H1 (cell line): ENCODE data around the gene DACT1. TPM values are rescaled to one million over a fixed set of nuclear protein-coding genes. Genes with fewer than 3 reads are reported as not detected.

Experiments
- E2F6 ChIP-seq: IDR thresholded peaks from 2 replicates; pipeline ENCODE4 v1.6.1; 2012; ENCODE audit warnings: inconsistent platforms
- JUN ChIP-seq: IDR thresholded peaks from 2 replicates; pipeline ENCODE4 v1.6.1; 2011; ENCODE audit warnings: low read depth, mild to moderate bottlenecking, improper control_type of control experiment, low read length
- polyA plus RNA-seq, 7 experiments: library from polyadenylated mRNA; depleted of rRNA in 3 of 7; stranded (reverse) in 5 of 7; unstranded in 2 of 7; fragments of >200 nt in 5 of 7; fragments of 200-250 nt in 2 of 7; gene quantifications; 1 replicate in 5 of 7; 2 replicates in 1 of 7; 4 replicates in 1 of 7; pipeline versions ENCODE4 v1.2.1 to v1.2.3, GENCODE V29; 2011 to 2013; ENCODE audit warnings: missing spikeins in 2 of 7, mixed read lengths in 2 of 7
- total RNA-seq: library from RNA; stranded (reverse); fragmentation: NEBNext Ultra II Directional; extraction: Animal tissue kit (Norgen Biotek cat#: 25700); gene quantifications from 2 replicates; pipeline ENCODE4 v1.2.1, GENCODE V29; 2021

DACT1 gene
- total and polyA plus RNA-seq, 2 of the 8 experiments (the other 6 are each of a cell fraction or from before 2014, with no cell fraction given) = 3.2 to 29.8 TPM

DNA sequence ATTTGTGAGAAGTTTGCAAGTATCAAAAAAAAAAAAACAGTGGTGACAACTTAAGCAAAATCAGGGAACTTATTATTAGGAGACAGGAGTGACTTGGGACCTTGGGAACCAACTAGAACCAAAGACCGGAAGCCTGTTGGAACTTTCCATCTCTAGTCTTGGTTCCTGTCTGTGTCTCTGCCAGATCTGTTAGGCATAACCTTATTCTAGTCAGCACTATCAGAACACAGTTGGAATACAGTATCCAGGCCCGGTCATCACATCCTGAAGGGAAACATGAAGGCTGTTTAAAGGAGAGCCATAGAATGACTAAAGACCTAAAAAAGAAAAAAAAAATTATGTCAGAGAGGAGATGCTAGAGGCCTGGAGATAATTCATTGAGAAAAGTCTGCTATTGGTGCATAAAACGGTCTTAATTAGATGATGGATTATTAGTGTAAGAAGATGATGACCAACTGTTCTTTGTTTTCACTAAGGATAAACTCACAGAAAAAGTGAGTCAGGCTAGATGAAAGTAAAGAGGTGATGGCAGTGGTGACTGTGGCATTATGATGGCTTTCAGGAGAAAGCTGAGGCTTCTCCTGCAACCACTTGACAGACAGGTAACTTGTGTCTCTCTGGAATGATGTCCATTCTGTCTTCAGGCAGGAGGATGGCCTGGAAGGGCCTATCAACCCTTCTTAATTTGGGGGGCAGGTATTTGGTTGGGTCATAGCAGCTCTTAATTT lies 28.2 kb downstream of the DACT1 start (continued):
- TF ChIP-seq E2F6 (no peak), JUN (no peak)
- TF ChIP-seq, all 59 proteins: peak for 0
